Measurements from ENCODE around the gene NEURL2. TPM values are rescaled to one million over a fixed set of nuclear protein-coding genes. Genes with fewer than 3 reads are reported as not detected.
"Not testable (repeated sequence)": the region's sequence is repeated elsewhere in the genome, so short reads cannot be mapped to it uniquely, and the experiment has no call there.

The NEURL2 gene
- total RNA-seq, 4 donors from 2014 or later: 14.7 to 30.4 (median 18.1) TPM

- no peak for TF ChIP-seq POLR2A (IDR thresholded peaks at IDR 0.05)
- no peak for TF ChIP-seq EP300 (IDR thresholded peaks at IDR 0.05; ENCODE audit: low read depth)
- no peak for TF ChIP-seq CTCF (IDR thresholded peaks at IDR 0.05)
- no peak for TF ChIP-seq POLR2AphosphoS5 (IDR thresholded peaks at IDR 0.05)
- H3K27me3 ChIP-seq: no peaks in the 10 kb centered on the region
- no peaks in the 10 kb centered on the region for H3K9me3 ChIP-seq
- no peaks in the 10 kb centered on the region for H3K4me1 ChIP-seq
- H3K36me3 ChIP-seq: peaks cover 0 to 11% (median under 1%) of the 10 kb centered on the region in 4 donors
- H3K4me3 ChIP-seq: no peak overlapping the region
- DNase-seq: no peak
- intact Hi-C loops (cut with DNase I; ENCODE audit: low total_unique reads): no loop called here
- in situ Hi-C loops (cut with MboI; ENCODE audit: low pct_ligation_motif_present in 1 of 4, low pct_unique_long_range_greater_than_20kb in 1 of 4, low sequenced_read_pairs in 3 of 4): no loop called here
- 90% methylated on average over 14 of the region's 14 CpGs; no CpG with 5 or more reads in 1 of the 2 donors for WGBS, 2 donors (ENCODE audit: low coverage in 1 of 2)
- no peak overlapping the region for H3K27ac ChIP-seq
Observed at GRCh38 chr20:45902199-45902701, 11.2 kb upstream of the NEURL2 start.

GRCh38 chr20:45901332-45901731 is 10.3 kb upstream of the NEURL2 start:
- H3K4me1 ChIP-seq; H3K4me3 ChIP-seq; in situ Hi-C loops (cut with MboI; ENCODE audit: low pct_ligation_motif_present in 1 of 4, low pct_unique_long_range_greater_than_20kb in 1 of 4, low sequenced_read_pairs in 3 of 4); H3K27ac ChIP-seq; H3K27me3 ChIP-seq; DNase-seq; H3K9me3 ChIP-seq; intact Hi-C loops (cut with DNase I; ENCODE audit: low total_unique reads): not testable (repeated sequence)
- peaks cover 0 to 18% (median 4%) of the 10 kb centered on the region in 4 donors for H3K36me3 ChIP-seq
- 91 to 94% methylated on average over 5 to 6 of the region's 6 CpGs for WGBS, 2 donors (ENCODE audit: low coverage in 1 of 2)

- in situ Hi-C loops (cut with MboI; ENCODE audit: low pct_ligation_motif_present in 1 of 4, low pct_unique_long_range_greater_than_20kb in 1 of 4, low sequenced_read_pairs in 3 of 4) (no loop called here), intact Hi-C loops (cut with DNase I; ENCODE audit: low total_unique reads) (loop anchor here (10.0 kb wide), 1 partner anchor 104 kb away; the partner anchor contains the start of genes DNTTIP1 and WFDC3)
- Histone ChIP-seq H3K27me3 (no peaks in the 10 kb centered on the region), H3K27ac (no peak overlapping the region), H3K4me1 (no peaks in the 10 kb centered on the region), H3K36me3 (peaks cover 0 to 33% (median 6%) of the 10 kb centered on the region in 4 donors), H3K4me3 (no peak overlapping the region), H3K9me3 (no peaks in the 10 kb centered on the region)
- TF ChIP-seq CTCF (IDR thresholded peaks at IDR 0.05) (no peak), EP300 (IDR thresholded peaks at IDR 0.05; ENCODE audit: low read depth) (no peak), POLR2A (IDR thresholded peaks at IDR 0.05) (no peak), POLR2AphosphoS5 (IDR thresholded peaks at IDR 0.05) (no peak)
- WGBS, 2 donors (ENCODE audit: low coverage in 1 of 2): 79 to 87% methylated on average over 3 to 13 of the region's 13 CpGs
- DNase-seq: no peak
Observed at GRCh38 chr20:45899046-45899835, 8.2 kb upstream of the NEURL2 start.

GRCh38 chr20:45898285-45898684 is 7.3 kb upstream of the NEURL2 start:
- no peak for DNase-seq
- intact Hi-C loops (cut with DNase I; ENCODE audit: low total_unique reads): loop anchor here (10.0 kb wide), 1 partner anchor 103 kb away; the partner anchor contains the start of genes DNTTIP1 and WFDC3
- WGBS, 2 donors (ENCODE audit: low coverage in 1 of 2): 91% methylated on average over 12 of the region's 12 CpGs; no CpG with 5 or more reads in 1 of the 2 donors
- peaks cover 0 to 5% (median 4%) of the 10 kb centered on the region in 4 donors for H3K4me1 ChIP-seq
- H3K36me3 ChIP-seq: peaks cover 0 to 37% (median 6%) of the 10 kb centered on the region in 4 donors
- H3K4me3 ChIP-seq: no peak overlapping the region
- no peak overlapping the region for H3K27ac ChIP-seq
- no peaks in the 10 kb centered on the region for H3K27me3 ChIP-seq
- TF ChIP-seq CTCF (IDR thresholded peaks at IDR 0.05) (no peak), EP300 (IDR thresholded peaks at IDR 0.05; ENCODE audit: low read depth) (no peak), POLR2AphosphoS5 (IDR thresholded peaks at IDR 0.05) (no peak), POLR2A (IDR thresholded peaks at IDR 0.05) (no peak)
- in situ Hi-C loops (cut with MboI; ENCODE audit: low pct_ligation_motif_present in 1 of 4, low pct_unique_long_range_greater_than_20kb in 1 of 4, low sequenced_read_pairs in 3 of 4): no loop called here
- no peaks in the 10 kb centered on the region for H3K9me3 ChIP-seq
